Vagina (tissue), 2 donors: ENCODE results near the gene NAA10. TPM values are rescaled to one million over a fixed set of nuclear protein-coding genes. Genes with fewer than 3 reads are reported as not detected.

Experiments used
- DNase-seq, 2 donors: peaks; one replicate each; pipeline ENCODE4 v3.0.0-alpha.2; 2017; ENCODE audit errors: extremely low spot score in 2 of 2
- H3K27ac ChIP-seq: fragments of 200-600 bp; sonication (generic); one replicate; pipeline ENCODE4 v1.5.1; 2019
- H3K27me3 ChIP-seq: fragments of 200-600 bp; sonication (generic); one replicate; pipeline ENCODE4 v1.5.1; 2019
- H3K36me3 ChIP-seq, 2 donors: fragments of 200-600 bp; sonication (generic); one replicate each; pipeline ENCODE4 v1.5.1; 2017 to 2019
- H3K4me1 ChIP-seq: fragments of 200-600 bp; sonication (generic); one replicate; pipeline ENCODE4 v1.5.1; 2019
- H3K4me3 ChIP-seq, 2 donors: fragments of 200-600 bp; sonication (generic); 1 replicate in 1 of 2; 2 replicates in 1 of 2; pipeline ENCODE4 v1.5.1; 2016 to 2019
- H3K9me3 ChIP-seq: fragments of 200-600 bp; sonication (generic); one replicate; pipeline ENCODE4 v1.5.1; 2019
- CTCF ChIP-seq, 3 experiments: fragments of 450-650 bp in 2 of 3; fragments of 200-600 bp in 1 of 3; sonication (generic) in 1 of 3; IDR thresholded peaks; one replicate each; pipeline ENCODE4 v1.5.1; 2017 to 2019; ENCODE audit warnings: antibody characterized with exemption in 3 of 3, mild to moderate bottlenecking in 2 of 3, moderate library complexity in 2 of 3
- POLR2A ChIP-seq, 2 donors: fragments of 450-650 bp; IDR thresholded peaks; one replicate each; pipeline ENCODE4 v1.6.1; 2017; ENCODE audit warnings: antibody characterized with exemption in 2 of 2, mild to moderate bottlenecking in 2 of 2, moderate library complexity in 2 of 2
- POLR2AphosphoS5 ChIP-seq, 2 donors: sonication (generic); formaldehyde crosslinking; IDR thresholded peaks; one replicate each; pipeline ENCODE4 v1.9.0; 2017; ENCODE audit warnings: antibody characterized with exemption in 2 of 2, mild to moderate bottlenecking in 2 of 2, low read depth in 1 of 2; ENCODE audit not compliant: insufficient read depth in 1 of 2
- intact Hi-C: fragments of 100-400 bp; cut with DNase I; formaldehyde crosslinking; loops from one replicate; pipeline ENCODE4 v1.15.1; 2023
- total RNA-seq: library from RNA; depleted of rRNA; stranded (reverse); fragments of >200 nt; gene quantifications from one replicate; pipeline ENCODE4 v1.2.3, GENCODE V29; 2016

The NAA10 gene
- total RNA-seq, 1 donor from 2014 or later, result 66.8 TPM

- intact Hi-C loops, result no loop called here
- TF ChIP-seq POLR2A (IDR thresholded peaks at IDR 0.05) (no peak), CTCF (IDR thresholded peaks at IDR 0.05) (no peak), POLR2AphosphoS5 (IDR thresholded peaks at IDR 0.05; ENCODE audit: insufficient read depth in 1 of 2, low read depth in 1 of 2) (no peak)
- H3K4me3 ChIP-seq, result no peak overlapping the region
- no peak overlapping the region for H3K27ac ChIP-seq
- H3K27me3 ChIP-seq, result no peaks in the 10 kb centered on the region
- no peaks in the 10 kb centered on the region for H3K36me3 ChIP-seq
- H3K9me3 ChIP-seq, result no peaks in the 10 kb centered on the region
- no peaks in the 10 kb centered on the region for H3K4me1 ChIP-seq
- DNase-seq, result no peak
These were observed 23.0 kb downstream of the NAA10 start for GRCh38 chrX:153911798-153912197.

GRCh38 chrX:153910446-153910845 is 24.4 kb downstream of the NAA10 start:
- Histone ChIP-seq H3K4me1 (no peaks in the 10 kb centered on the region), H3K27me3 (no peaks in the 10 kb centered on the region), H3K36me3 (no peaks in the 10 kb centered on the region), H3K4me3 (no peak overlapping the region), H3K27ac (no peak overlapping the region), H3K9me3 (no peaks in the 10 kb centered on the region)
- intact Hi-C loops, result no loop called here
- TF ChIP-seq POLR2AphosphoS5 (IDR thresholded peaks at IDR 0.05; ENCODE audit: insufficient read depth in 1 of 2, low read depth in 1 of 2), result no peak
- TF ChIP-seq CTCF (IDR thresholded peaks at IDR 0.05), result no peak
- TF ChIP-seq POLR2A (IDR thresholded peaks at IDR 0.05), result no peak
- DNase-seq, result no peak

- no peak overlapping the region for H3K4me3 ChIP-seq
- H3K4me1 ChIP-seq, result no peaks in the 10 kb centered on the region
- H3K36me3 ChIP-seq, result no peaks in the 10 kb centered on the region
- H3K27me3 ChIP-seq, result no peaks in the 10 kb centered on the region
- H3K9me3 ChIP-seq, result no peaks in the 10 kb centered on the region
- H3K27ac ChIP-seq, result no peak overlapping the region
- DNase-seq, result no peak
- TF ChIP-seq POLR2AphosphoS5 (IDR thresholded peaks at IDR 0.05; ENCODE audit: insufficient read depth in 1 of 2, low read depth in 1 of 2), result no peak
- TF ChIP-seq CTCF (IDR thresholded peaks at IDR 0.05), result no peak
- no peak for TF ChIP-seq POLR2A (IDR thresholded peaks at IDR 0.05)
- intact Hi-C loops, result no loop called here
These were observed 24.9 kb downstream of the NAA10 start for GRCh38 chrX:153909980-153910360.

GRCh38 chrX:153909024-153909979 is 25.5 kb downstream of the NAA10 start:
- H3K36me3 ChIP-seq, result no peaks in the 10 kb centered on the region
- H3K27ac ChIP-seq, result no peak overlapping the region
- H3K4me1 ChIP-seq, result peaks cover 4% of the 10 kb centered on the region
- intact Hi-C loops, result no loop called here
- H3K9me3 ChIP-seq, result no peaks in the 10 kb centered on the region
- no peaks in the 10 kb centered on the region for H3K27me3 ChIP-seq
- TF ChIP-seq CTCF (IDR thresholded peaks at IDR 0.05) (no peak), POLR2A (IDR thresholded peaks at IDR 0.05) (no peak), POLR2AphosphoS5 (IDR thresholded peaks at IDR 0.05; ENCODE audit: insufficient read depth in 1 of 2, low read depth in 1 of 2) (no peak)
- no peak overlapping the region for H3K4me3 ChIP-seq
- DNase-seq, result no peak
